ENCODE data around the gene FAM53B.

FAM53B gene

GRCh38 chr10:124603376-124604213 is 140.6 kb downstream of the FAM53B start:
- no peak overlapping the region for H4K12ac ChIP-seq (ENCODE audit: low read depth, low read length)
- no peak overlapping the region for H3K27ac ChIP-seq (ENCODE audit: low read depth, low read length)
- peaks cover 2% of the 10 kb centered on the region for H3K9me3 ChIP-seq (ENCODE audit: insufficient read depth, low read depth, low read length)
- H2AK5ac ChIP-seq (ENCODE audit: low read length), result no peak overlapping the region
- H3K79me1 ChIP-seq (ENCODE audit: low read length), result no peaks in the 10 kb centered on the region
- no peak overlapping the region for H3K9ac ChIP-seq (ENCODE audit: low read length)
- DNase-seq, result no peak
- H2BK12ac ChIP-seq (ENCODE audit: low read length), result no peak overlapping the region
- H3K79me2 ChIP-seq (ENCODE audit: control insufficient read depth, insufficient read depth, low read length, poor library complexity), result no peaks in the 10 kb centered on the region
- no peak overlapping the region for H2BK120ac ChIP-seq (ENCODE audit: insufficient read depth, low read length, poor library complexity)
- H3K4me3 ChIP-seq (ENCODE audit: low read depth, low read length), result no peak overlapping the region
- no peaks in the 10 kb centered on the region for H3K27me3 ChIP-seq (ENCODE audit: insufficient read depth, low read length)
- no peak overlapping the region for H2BK5ac ChIP-seq (ENCODE audit: low read depth, low read length, poor library complexity)
- H3K4ac ChIP-seq (ENCODE audit: low read depth, low read length), result no peak overlapping the region
- no peak overlapping the region for H4K8ac ChIP-seq (ENCODE audit: low read depth, low read length)
- H3K14ac ChIP-seq (ENCODE audit: low read length), result no peak overlapping the region
- H2AFZ ChIP-seq (ENCODE audit: insufficient read depth, low read length, poor library complexity), result no peak overlapping the region
- no peak overlapping the region for H3K18ac ChIP-seq (ENCODE audit: low read length)
- H4K91ac ChIP-seq (ENCODE audit: low read depth, low read length), result no peak overlapping the region
- no peak overlapping the region for H3K4me2 ChIP-seq (ENCODE audit: low read length)
- H3K4me1 ChIP-seq (ENCODE audit: control insufficient read depth in 1 of 2, insufficient read depth in 2 of 2, low read length in 2 of 2), result no peaks in the 10 kb centered on the region
- no CpG with 5 or more reads among the region's 18 CpGs for WGBS (ENCODE audit: extremely low coverage, insufficient coverage, insufficient read length)
- H3K23ac ChIP-seq (ENCODE audit: low read length), result no peak overlapping the region
- no peaks in the 10 kb centered on the region for H3K36me3 ChIP-seq (ENCODE audit: control insufficient read depth in 1 of 2, insufficient read depth in 2 of 2, low read length in 2 of 2)

- no peak for DNase-seq
- Histone ChIP-seq H2AFZ (ENCODE audit: insufficient read depth, low read length, poor library complexity) (no peak overlapping the region), H3K79me1 (ENCODE audit: low read length) (no peaks in the 10 kb centered on the region), H3K27ac (ENCODE audit: low read depth, low read length) (no peak overlapping the region), H2AK5ac (ENCODE audit: low read length) (no peak overlapping the region), H3K4ac (ENCODE audit: low read depth, low read length) (no peak overlapping the region), H3K9me3 (ENCODE audit: insufficient read depth, low read depth, low read length) (peaks cover 3% of the 10 kb centered on the region), H4K91ac (ENCODE audit: low read depth, low read length) (no peak overlapping the region), H3K79me2 (ENCODE audit: control insufficient read depth, insufficient read depth, low read length, poor library complexity) (no peaks in the 10 kb centered on the region), H3K9ac (ENCODE audit: low read length) (no peak overlapping the region), H3K14ac (ENCODE audit: low read length) (no peak overlapping the region), H4K12ac (ENCODE audit: low read depth, low read length) (no peak overlapping the region), H2BK12ac (ENCODE audit: low read length) (no peak overlapping the region), H2BK120ac (ENCODE audit: insufficient read depth, low read length, poor library complexity) (no peak overlapping the region), H2BK5ac (ENCODE audit: low read depth, low read length, poor library complexity) (no peak overlapping the region), H3K18ac (ENCODE audit: low read length) (no peak overlapping the region), H3K4me1 (ENCODE audit: control insufficient read depth in 1 of 2, insufficient read depth in 2 of 2, low read length in 2 of 2) (no peaks in the 10 kb centered on the region), H3K4me2 (ENCODE audit: low read length) (no peak overlapping the region), H4K8ac (ENCODE audit: low read depth, low read length) (no peak overlapping the region), H3K36me3 (ENCODE audit: control insufficient read depth in 1 of 2, insufficient read depth in 2 of 2, low read length in 2 of 2) (no peaks in the 10 kb centered on the region), H3K27me3 (ENCODE audit: insufficient read depth, low read length) (no peaks in the 10 kb centered on the region), H3K4me3 (ENCODE audit: low read depth, low read length) (no peak overlapping the region), H3K23ac (ENCODE audit: low read length) (no peak overlapping the region)
- no CpG with 5 or more reads among the region's 12 CpGs for WGBS (ENCODE audit: extremely low coverage, insufficient coverage, insufficient read length)
These were observed 141.4 kb downstream of the FAM53B start for GRCh38 chr10:124602646-124603365.

GRCh38 chr10:124602121-124602561 is 142.0 kb downstream of the FAM53B start:
- Histone ChIP-seq H3K23ac (ENCODE audit: low read length) (no peak overlapping the region), H3K4ac (ENCODE audit: low read depth, low read length) (no peak overlapping the region), H4K12ac (ENCODE audit: low read depth, low read length) (no peak overlapping the region), H2AFZ (ENCODE audit: insufficient read depth, low read length, poor library complexity) (no peak overlapping the region), H4K8ac (ENCODE audit: low read depth, low read length) (no peak overlapping the region), H2BK120ac (ENCODE audit: insufficient read depth, low read length, poor library complexity) (no peak overlapping the region), H2BK12ac (ENCODE audit: low read length) (no peak overlapping the region), H2AK5ac (ENCODE audit: low read length) (no peak overlapping the region), H3K4me3 (ENCODE audit: low read depth, low read length) (no peak overlapping the region), H4K91ac (ENCODE audit: low read depth, low read length) (no peak overlapping the region), H3K27ac (ENCODE audit: low read depth, low read length) (no peak overlapping the region), H3K4me2 (ENCODE audit: low read length) (no peak overlapping the region), H3K79me2 (ENCODE audit: control insufficient read depth, insufficient read depth, low read length, poor library complexity) (no peaks in the 10 kb centered on the region), H2BK5ac (ENCODE audit: low read depth, low read length, poor library complexity) (no peak overlapping the region), H3K4me1 (ENCODE audit: control insufficient read depth in 1 of 2, insufficient read depth in 2 of 2, low read length in 2 of 2) (no peaks in the 10 kb centered on the region), H3K27me3 (ENCODE audit: insufficient read depth, low read length) (no peaks in the 10 kb centered on the region), H3K9me3 (ENCODE audit: insufficient read depth, low read depth, low read length) (peaks cover 3% of the 10 kb centered on the region), H3K9ac (ENCODE audit: low read length) (no peak overlapping the region), H3K18ac (ENCODE audit: low read length) (no peak overlapping the region), H3K79me1 (ENCODE audit: low read length) (no peaks in the 10 kb centered on the region), H3K14ac (ENCODE audit: low read length) (no peak overlapping the region), H3K36me3 (ENCODE audit: control insufficient read depth in 1 of 2, insufficient read depth in 2 of 2, low read length in 2 of 2) (no peaks in the 10 kb centered on the region)
- WGBS (ENCODE audit: extremely low coverage, insufficient coverage, insufficient read length), result no CpG with 5 or more reads among the region's 12 CpGs
- DNase-seq, result no peak

GRCh38 chr10:124601431-124602120 is 142.6 kb downstream of the FAM53B start:
- H3K18ac ChIP-seq (ENCODE audit: low read length), result no peak overlapping the region
- no peak overlapping the region for H3K14ac ChIP-seq (ENCODE audit: low read length)
- no peak overlapping the region for H2BK120ac ChIP-seq (ENCODE audit: insufficient read depth, low read length, poor library complexity)
- no peaks in the 10 kb centered on the region for H3K4me1 ChIP-seq (ENCODE audit: control insufficient read depth in 1 of 2, insufficient read depth in 2 of 2, low read length in 2 of 2)
- no peak overlapping the region for H2BK12ac ChIP-seq (ENCODE audit: low read length)
- H4K12ac ChIP-seq (ENCODE audit: low read depth, low read length), result no peak overlapping the region
- no peak overlapping the region for H3K23ac ChIP-seq (ENCODE audit: low read length)
- no peak overlapping the region for H3K4me3 ChIP-seq (ENCODE audit: low read depth, low read length)
- no peak overlapping the region for H2AK5ac ChIP-seq (ENCODE audit: low read length)
- no peaks in the 10 kb centered on the region for H3K79me1 ChIP-seq (ENCODE audit: low read length)
- H2BK5ac ChIP-seq (ENCODE audit: low read depth, low read length, poor library complexity), result no peak overlapping the region
- no peak overlapping the region for H3K27ac ChIP-seq (ENCODE audit: low read depth, low read length)
- no peaks in the 10 kb centered on the region for H3K36me3 ChIP-seq (ENCODE audit: control insufficient read depth in 1 of 2, insufficient read depth in 2 of 2, low read length in 2 of 2)
- no peaks in the 10 kb centered on the region for H3K79me2 ChIP-seq (ENCODE audit: control insufficient read depth, insufficient read depth, low read length, poor library complexity)
- no peak overlapping the region for H2AFZ ChIP-seq (ENCODE audit: insufficient read depth, low read length, poor library complexity)
- H4K8ac ChIP-seq (ENCODE audit: low read depth, low read length), result no peak overlapping the region
- no peak overlapping the region for H3K4ac ChIP-seq (ENCODE audit: low read depth, low read length)
- peaks cover 3% of the 10 kb centered on the region for H3K9me3 ChIP-seq (ENCODE audit: insufficient read depth, low read depth, low read length)
- DNase-seq, result no peak
- WGBS (ENCODE audit: extremely low coverage, insufficient coverage, insufficient read length), result no CpG with 5 or more reads among the region's 29 CpGs
- H3K4me2 ChIP-seq (ENCODE audit: low read length), result no peak overlapping the region
- H3K27me3 ChIP-seq (ENCODE audit: insufficient read depth, low read length), result no peaks in the 10 kb centered on the region
- H4K91ac ChIP-seq (ENCODE audit: low read depth, low read length), result no peak overlapping the region
- H3K9ac ChIP-seq (ENCODE audit: low read length), result peak overlapping the region; percentile 30
